ENCODE data around the gene IL36G.

IL36G gene

DNA sequence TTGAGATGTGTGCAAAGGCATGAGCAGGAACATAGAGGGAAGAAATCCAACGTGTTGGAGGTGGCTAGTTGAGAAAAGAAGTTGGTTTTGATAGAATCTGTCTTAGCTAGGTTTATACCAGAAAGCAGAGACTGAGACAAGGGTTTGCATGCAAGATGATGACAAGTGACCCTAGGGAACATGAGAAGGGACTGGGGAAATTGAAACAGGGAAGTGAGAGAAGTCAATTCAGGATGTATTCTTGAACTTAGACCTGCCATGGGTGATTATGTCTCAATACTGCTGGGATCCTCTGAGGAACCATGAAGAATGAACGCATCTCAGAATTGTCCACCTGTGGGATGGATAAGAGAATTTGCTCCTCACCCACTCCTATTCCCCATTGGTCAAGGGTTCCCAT lies 47.9 kb downstream of the IL36G start:
- DNase-seq: no peak

DNA sequence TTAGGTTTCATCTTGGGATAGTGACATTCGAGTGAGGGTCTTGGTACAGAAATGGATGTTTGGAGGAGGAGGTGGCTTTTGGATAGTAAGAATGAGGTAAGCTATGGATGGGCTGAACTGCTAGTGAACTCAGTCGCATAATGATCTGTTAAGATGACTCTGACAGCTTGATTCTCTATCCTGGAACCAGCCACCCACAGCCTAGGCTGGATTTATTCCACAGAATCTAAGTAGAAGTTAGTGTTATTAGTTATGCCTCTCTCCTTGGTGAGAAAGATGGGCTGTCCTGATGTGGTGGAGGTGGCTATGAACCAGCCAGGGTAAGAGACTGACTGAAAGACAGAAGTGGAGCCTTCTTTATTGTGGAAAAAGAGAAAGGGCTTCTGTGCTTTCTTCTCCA lies 49.9 kb downstream of the IL36G start:
- DNase-seq: no peak

DNA sequence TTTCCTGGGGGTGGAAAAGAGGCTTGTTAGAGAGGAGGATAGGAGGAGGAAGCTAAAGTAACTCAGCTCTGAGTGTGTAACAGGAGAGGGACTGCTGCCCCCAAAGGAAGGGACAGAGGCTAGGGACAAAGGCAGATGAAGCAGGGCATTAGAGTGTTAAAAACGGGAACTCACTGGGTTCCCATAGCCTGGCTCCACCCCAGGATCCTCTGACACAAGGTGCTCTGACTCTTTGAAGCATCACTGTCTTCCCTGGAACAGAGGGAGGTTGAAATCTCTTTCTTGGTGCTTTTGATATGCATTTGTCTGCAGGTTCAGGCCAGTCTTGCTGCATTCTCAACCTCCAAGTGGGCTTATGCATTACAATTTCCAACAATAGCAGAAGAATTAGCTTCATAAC lies 50.3 kb downstream of the IL36G start:
- DNase-seq: no peak

DNA sequence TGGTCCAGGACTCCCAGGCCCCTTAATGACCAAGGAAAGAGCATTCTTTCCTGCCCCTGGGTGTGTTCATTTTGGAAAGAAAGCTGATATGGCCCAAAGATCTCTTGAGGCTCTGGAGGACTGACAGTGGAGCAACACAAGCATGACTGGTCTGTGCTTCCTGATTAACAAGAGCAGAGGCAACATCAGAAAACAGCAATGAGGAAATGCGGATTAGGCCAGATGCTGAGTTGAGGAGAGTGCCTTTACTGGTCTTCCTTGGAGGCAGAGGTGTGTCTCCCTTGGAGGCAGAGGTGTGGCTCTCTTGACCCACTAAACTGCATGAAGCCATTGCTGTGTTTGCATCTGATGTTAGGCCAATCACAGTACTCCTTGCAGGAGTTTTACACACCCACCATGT lies 54.9 kb downstream of the IL36G start:
- no peak for DNase-seq

DNA sequence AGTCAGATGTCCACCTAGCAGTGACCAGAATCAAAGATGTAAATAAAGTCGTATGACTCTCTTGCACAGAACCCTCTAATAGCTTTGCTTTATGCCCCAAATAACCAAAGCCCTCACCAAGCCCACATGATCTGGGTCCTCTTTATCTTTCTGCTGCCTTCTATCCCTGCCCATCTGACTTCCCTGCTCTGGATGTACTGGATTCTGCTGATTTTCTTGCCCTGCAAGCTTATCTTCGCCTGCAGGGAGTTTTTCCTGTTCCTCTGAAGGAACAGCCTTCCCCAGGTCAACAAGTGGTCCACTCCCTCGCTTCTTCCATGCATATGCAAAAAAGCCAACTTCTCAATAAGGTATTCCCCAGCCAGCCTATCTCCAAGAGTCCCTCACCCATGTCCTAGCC lies 56.2 kb downstream of the IL36G start:
- DNase-seq: no peak

All from activated CD4-positive, alpha-beta T cell treated with anti-CD3 and anti-CD28 coated beads, Interleukin-2, amount 50 U/mL, for 4 hours (primary cell).